KOPT-K1 (cell line): ENCODE data around the gene BDKRB2.

Source experiments
- H3K27ac ChIP-seq: fragments of 200-600 bp; sonication (generic); 2 replicates; pipeline ENCODE4 v1.5.1; 2016; ENCODE audit warnings: antibody characterized with exemption, mild to moderate bottlenecking, low read depth, low read length; ENCODE audit not compliant: poor library complexity, severe bottlenecking
- H3K36me3 ChIP-seq: fragments of 200-600 bp; sonication (generic); 2 replicates; pipeline ENCODE4 v1.5.1; 2017; ENCODE audit warnings: antibody characterized with exemption, mild to moderate bottlenecking, low read length, moderate library complexity; ENCODE audit not compliant: insufficient read depth
- H3K9me3 ChIP-seq: fragments of 200-600 bp; sonication (generic); 2 replicates; pipeline ENCODE4 v1.5.1; 2017; ENCODE audit warnings: antibody characterized with exemption, low read length, mild to moderate bottlenecking; ENCODE audit not compliant: insufficient read depth, poor library complexity, severe bottlenecking

Gene BDKRB2

DNA sequence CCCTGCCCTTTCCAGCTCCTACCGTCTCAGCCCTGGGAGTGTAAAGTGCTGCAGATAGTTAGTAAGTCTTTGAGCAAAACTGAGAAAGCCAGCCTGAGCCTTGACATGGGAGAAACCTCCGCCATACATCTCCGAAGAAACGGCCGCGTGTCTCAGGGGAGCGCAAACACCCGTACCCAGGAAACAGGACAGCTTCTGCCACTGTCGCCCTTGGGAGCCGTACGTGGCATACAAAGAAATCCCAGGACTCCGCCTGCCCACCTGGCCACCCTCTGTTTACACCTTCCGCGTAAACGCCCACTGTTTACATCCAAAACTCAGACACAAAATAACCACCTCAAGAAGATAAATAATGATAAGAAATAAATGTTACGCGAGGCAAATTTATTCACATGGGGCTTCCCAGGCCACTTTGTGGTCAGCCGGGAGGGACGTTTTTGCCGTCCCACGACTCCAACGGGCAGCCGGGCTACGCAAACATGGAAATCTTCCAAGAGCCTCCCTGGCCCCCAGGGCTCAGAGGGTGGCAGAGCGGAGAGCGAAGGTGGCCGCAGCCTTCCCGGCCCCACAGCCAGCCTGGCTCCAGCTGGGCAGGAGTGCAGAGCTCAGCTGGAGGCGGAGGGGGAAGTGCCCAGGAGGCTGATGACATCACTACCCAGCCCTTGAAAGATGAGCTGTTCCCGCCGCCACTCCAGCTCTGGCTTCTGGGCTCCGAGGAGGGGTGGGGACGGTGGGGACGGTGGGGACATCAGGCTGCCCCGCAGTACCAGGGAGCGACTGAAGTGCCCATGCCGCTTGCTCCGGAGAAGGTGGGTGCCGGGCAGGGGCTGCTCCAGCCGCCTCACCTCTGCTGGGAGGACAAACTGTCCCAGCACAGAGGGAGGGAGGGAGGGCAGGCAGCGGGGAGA is at the start of gene BDKRB2:
Gene BDKRB2, plus strand, starts transcription at position 689 of the 908 bp plus-strand sequence. CDS start 32,269 bp downstream, outside the sequence.
- Histone ChIP-seq H3K9me3 (no peaks in the 10 kb centered on the region), H3K27ac (no peak within 1 kb of the TSS), H3K36me3 (no peaks in the 10 kb centered on the region)

DNA sequence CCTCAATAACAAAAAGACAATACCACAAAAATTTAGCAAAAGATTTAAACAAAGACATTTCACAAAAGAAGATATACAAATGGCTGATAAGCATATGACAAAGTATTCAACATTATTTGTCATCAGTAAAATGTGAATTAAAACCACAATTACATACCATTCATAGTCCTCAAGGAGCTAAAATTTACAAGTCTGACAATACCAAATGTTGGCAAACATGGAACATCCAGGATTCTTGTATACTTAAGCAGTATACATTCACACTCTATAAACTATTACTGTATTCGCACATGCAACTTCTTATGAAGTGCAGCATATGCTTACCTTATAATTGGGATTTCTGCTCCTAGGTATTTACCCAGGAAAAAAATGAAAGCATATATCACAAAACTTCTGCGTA is 49.7 kb upstream of the BDKRB2 start:
- H3K27ac ChIP-seq = no peak overlapping the region
- no peaks in the 10 kb centered on the region for H3K36me3 ChIP-seq
- no peaks in the 10 kb centered on the region for H3K9me3 ChIP-seq

DNA sequence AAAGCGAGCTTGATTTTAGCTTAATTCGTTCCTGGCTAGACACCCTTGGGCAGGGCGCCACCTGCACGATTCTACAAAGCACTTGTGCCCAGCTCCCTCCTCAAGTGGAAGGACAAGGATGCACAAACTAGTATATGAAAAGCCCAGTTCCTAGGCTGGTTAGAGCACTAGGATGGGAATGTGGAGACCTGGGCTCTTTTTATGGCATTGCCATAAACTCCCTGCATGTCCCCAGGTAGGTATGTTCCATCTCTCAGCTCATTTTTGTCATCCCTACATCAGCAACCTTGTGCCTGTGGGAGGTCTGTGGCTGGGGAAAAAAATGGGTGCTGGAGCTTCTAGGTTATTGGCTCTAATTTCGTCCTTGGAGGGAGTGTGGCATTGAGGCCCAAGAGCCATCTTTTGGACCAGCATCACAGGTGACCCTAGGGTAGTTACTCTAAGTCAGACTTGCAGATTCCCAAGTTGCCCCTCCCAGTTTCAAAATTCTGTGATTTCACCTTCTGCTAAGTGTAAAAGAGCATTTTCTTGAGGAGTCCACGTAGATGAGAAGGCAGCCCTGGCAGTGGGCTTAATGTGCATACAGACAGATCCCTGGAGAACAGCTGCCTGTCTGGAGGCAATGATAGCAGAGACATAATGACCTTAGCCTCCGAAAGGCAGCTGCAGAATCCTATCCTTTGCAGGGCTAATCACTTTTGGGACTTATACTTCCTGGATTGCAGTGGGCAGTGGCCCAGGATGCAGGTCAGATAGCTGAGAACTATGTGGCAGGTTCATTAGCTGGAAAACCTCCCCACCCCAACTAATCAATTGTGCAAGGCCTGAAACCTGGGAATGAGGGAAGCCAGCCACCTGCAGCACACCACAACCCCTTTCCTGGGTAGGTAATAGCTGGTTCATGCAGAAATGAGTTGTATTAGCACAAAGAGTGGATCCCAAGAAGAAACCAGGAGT is 47.6 kb upstream of the BDKRB2 start:
- H3K27ac ChIP-seq = no peak overlapping the region
- H3K9me3 ChIP-seq = no peaks in the 10 kb centered on the region
- H3K36me3 ChIP-seq = no peaks in the 10 kb centered on the region

DNA sequence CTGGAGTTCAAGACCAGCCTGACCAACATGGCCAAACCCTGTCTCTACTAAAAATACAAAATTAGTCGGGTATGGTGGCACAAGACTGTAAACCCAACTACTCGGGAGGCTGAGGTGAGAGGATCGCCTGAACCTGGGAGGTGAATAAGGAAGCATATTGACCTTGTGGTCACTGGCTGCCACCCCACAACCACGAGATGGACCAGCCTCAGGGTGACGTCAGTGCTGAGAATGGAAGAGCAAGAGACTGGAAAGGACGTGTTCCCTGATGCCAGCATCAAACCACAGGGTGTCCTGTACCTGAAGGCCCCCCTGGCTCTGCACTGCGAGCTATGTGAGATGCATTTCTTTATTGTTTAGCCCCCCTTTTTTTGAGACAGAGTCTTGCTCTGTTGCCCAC is 45.9 kb upstream of the BDKRB2 start:
- Histone ChIP-seq H3K27ac (no peak overlapping the region), H3K9me3 (no peaks in the 10 kb centered on the region), H3K36me3 (no peaks in the 10 kb centered on the region)

DNA sequence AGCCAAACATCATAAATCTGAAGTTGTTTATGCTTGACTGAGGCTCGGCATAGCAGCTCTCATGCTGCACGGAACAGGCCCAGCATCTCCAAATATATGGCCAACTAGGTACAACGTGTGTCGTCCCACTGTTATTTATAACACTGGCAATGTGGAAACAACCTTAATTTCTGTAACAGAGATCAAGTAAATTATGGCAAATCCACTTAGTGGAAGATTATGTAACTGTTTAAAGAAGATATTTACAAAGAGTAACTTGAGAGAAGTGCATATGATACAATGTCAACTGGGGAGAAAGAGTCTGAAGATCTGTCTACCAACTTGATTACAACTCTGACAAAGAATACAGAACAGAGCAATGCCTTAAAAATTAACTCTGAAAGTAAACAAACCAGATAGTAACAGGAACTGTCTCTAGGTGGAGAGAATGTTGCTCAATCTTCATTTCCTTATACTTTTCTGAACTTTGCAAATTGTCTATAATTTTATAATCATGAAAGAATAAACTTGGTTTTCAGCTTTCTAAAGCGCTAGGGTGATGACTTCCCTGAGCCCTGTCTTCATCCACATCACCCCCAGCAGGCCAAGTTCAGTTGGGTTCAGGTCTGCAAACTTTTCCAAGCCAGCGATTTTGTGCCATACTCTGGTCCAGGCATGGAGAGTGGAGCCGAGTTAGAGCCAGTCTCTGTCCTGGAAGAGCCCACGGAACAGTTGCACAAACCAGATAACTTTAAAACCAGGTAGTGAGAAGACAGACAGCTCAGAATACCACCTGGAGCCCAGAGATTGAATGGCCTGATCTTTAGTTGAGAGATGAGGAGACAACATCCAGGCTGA is 44.3 kb upstream of the BDKRB2 start:
- Histone ChIP-seq H3K9me3 (no peaks in the 10 kb centered on the region), H3K27ac (no peak overlapping the region), H3K36me3 (no peaks in the 10 kb centered on the region)

DNA sequence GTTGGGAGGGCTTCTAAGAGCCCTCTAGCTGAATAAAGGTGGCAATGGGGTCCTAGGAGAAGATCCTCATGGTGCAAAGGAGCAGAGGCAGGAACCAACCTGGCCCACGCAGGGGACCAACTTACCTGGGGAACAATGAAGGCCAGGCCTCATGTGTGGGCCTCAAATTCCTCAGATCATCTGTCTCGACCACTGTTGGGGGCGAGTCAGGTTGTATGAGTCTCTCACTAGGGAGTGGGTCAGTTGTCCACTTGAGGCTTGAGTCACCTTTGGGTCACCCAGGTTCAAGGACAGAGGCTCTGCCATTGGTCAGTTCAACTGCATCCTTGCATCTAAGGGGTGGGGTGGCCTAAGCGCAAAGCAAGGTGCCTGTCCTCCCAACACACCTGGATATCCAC is 43.7 kb upstream of the BDKRB2 start:
- no peaks in the 10 kb centered on the region for H3K36me3 ChIP-seq
- H3K27ac ChIP-seq = no peak overlapping the region
- no peaks in the 10 kb centered on the region for H3K9me3 ChIP-seq

DNA sequence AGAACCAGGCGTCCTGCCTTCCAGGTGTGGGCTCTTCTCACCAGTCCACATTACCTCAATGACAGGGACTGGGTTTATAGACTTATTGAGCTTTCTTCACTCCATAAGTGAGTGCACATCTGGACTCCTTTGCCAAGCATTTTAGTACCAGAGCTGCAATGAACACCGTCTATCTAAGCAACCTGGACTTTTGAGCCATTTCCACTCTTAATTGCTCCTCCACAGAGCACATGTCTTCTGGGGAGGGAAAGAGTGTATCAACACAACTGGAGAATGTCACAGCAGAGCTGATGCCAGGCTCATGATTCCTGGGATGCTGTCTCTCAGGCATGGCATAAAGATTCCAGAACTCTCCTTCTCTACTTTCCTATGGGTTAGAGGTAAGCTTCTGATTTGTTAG is 43.0 kb upstream of the BDKRB2 start:
- no peaks in the 10 kb centered on the region for H3K9me3 ChIP-seq
- no peak overlapping the region for H3K27ac ChIP-seq
- H3K36me3 ChIP-seq = no peaks in the 10 kb centered on the region

DNA sequence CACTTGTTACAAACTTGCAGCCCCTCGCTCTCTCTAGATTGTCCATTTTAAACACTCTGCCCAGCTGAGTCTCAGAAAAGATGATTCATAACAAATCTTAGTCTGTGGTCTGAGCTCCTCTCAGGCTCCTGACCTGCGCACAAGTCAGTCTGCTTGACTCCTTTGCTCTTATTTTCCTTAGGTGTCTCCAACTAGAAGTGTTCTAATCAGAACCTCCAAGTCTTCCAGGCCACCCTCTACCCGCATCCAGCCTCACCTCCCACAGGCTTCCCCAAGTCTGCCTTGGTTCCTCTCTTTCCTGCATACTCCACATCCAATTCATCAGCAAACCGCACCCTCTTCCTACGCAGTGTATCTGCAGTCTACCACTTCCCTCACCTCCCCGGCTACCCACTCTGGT is 42.4 kb upstream of the BDKRB2 start:
- Histone ChIP-seq H3K36me3 (no peaks in the 10 kb centered on the region), H3K27ac (no peak overlapping the region), H3K9me3 (no peaks in the 10 kb centered on the region)

DNA sequence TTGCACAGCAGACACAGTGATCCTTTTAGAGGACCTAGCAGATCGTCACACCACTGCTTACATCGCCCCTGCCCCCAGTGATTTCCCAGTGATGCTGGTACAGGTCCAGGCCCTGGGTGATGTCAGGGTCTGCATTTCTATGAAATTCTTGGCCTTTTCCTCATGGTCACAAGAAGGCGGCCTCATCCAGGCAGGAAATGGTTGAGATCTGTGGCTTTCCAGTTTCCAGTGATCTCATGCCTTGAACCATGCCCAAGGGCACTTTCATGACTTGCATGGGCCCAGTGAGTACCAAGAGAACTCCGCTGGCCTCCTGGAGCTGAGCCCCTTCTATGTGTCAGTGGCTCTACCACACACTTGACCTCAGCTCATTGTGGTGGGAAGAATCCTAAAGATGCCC is 41.9 kb upstream of the BDKRB2 start:
- no peak overlapping the region for H3K27ac ChIP-seq
- no peaks in the 10 kb centered on the region for H3K36me3 ChIP-seq
- no peaks in the 10 kb centered on the region for H3K9me3 ChIP-seq

DNA sequence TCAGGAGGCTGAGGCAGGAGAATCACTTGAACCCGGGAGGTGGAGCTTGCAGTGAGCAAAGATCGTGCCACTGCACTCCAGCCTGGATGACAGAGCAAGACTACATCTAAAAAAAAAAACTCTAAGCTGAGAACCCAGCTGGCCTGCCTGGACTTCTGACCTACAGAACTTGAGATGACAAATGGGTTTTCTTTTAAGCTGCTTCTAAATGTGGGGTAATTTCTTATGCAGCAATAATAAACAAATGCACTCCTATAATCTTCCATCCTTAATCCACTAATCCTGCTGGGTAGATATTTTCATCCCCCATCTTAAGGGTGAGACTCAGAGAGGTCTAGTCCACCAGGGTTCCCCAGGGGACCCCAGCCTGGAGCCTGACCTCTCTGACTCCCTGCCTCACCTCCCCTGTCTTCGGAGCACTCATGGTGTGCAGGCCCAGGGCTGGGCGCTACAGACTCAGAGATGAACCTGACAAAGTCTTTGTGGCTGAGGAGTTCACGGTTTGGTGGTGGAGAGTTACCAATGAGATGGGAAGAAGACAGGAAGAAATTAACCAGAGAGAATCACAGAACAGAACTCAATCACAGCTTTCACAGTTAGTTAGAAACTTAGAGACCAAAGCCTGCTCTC is 39.7 kb upstream of the BDKRB2 start:
- H3K36me3 ChIP-seq = no peaks in the 10 kb centered on the region
- no peaks in the 10 kb centered on the region for H3K9me3 ChIP-seq
- H3K27ac ChIP-seq = no peak overlapping the region

DNA sequence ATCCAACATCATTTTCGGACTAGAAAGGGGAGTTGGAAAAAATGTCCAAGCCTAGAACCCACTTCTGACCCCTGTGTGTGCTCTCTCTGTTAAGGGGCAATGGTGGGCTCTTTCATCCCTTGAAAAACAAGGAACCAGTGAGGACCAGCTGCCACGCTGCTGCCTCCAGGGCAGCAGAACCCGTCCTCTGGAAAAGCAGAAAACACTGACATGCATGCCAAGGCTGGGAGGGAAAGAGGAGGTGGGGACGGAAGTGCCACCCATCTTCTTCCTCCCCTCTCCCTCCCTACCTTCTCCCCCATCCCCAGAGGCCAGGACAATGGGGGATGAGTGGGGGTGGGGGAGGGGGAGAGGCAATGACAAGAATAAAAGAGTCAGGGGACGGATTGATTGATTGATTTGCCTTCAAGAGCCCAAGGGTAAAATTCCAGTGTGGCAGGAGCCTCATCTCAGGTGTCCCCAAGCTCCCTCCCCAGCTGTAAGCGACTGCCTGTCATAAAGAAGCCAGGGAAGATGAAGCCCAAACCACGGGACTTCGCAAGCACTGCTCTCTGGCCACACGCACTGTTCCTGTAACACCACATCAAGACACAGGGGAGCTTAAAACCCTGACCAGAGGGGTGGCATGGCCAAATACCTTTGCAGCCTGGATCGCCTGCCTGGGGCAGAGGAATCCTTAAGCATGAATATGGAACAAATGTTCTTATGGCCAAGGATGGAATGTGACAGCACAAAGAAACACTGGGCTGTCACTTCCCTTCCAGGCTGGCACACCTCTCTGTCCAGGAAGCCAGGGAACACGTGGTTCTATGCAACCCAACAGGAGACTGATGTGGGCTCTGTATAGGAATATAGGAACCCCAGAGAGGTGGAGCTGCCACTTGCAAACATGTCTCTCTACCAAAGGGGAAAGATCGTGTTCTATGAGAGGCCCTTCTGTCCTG is 38.9 kb upstream of the BDKRB2 start:
- no peaks in the 10 kb centered on the region for H3K36me3 ChIP-seq
- H3K9me3 ChIP-seq = no peaks in the 10 kb centered on the region
- H3K27ac ChIP-seq = no peak overlapping the region

DNA sequence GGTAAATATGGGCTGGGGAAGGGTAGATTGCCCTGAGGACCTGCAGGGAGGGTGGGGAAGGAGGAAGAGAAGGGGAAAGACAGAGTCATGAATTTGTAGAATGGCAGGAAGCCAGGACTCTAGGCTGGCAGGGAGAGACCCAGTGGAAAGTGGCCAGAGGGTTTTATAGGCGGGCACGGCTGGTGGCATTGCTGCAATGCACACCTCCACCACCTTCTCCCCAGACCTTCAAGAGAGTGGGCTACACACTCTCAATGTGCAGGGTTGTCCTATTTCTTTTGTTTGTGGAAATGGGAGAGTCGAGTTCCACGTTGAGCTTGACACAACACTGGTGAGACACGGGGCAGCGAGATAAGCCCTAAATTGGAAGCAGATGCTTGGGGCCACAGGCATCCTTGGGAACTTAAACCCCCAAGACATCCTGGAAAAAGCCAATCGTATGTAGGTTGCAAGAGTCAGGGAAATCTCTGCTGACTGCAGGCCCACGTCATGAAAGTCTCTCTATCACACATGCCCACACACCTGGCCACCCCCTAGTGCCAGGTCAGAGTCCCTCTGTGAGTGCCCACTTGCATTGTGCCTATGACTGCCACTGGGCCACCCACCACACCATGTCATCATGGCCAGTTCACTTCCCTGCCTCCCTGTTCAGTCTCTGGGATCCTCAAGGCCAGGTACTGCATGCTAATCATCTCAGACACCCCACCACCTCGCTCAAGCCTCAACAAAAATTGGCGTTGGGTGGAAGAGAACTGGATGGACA is 38.0 kb upstream of the BDKRB2 start:
- no peaks in the 10 kb centered on the region for H3K36me3 ChIP-seq
- H3K9me3 ChIP-seq = no peaks in the 10 kb centered on the region
- no peak overlapping the region for H3K27ac ChIP-seq
